Mononuclear cell (primary cell): ENCODE measurements around the gene LIMCH1. TPM values are rescaled to one million over a fixed set of nuclear protein-coding genes. Genes with fewer than 3 reads are reported as not detected.
"Not testable (repeated sequence)": the region's sequence is repeated elsewhere in the genome, so short reads cannot be mapped to it uniquely, and the experiment has no call there.

Experiments
- H3K27me3 ChIP-seq: 2 replicates; pipeline ENCODE4 v1.6.0; 2011; ENCODE audit warnings: low read length, control low read depth; ENCODE audit not compliant: insufficient read depth
- H3K4me1 ChIP-seq: 2 replicates; pipeline ENCODE4 v1.5.1; 2011; ENCODE audit warnings: mild to moderate bottlenecking, low read length, control low read depth; ENCODE audit not compliant: insufficient read depth
- H3K4me3 ChIP-seq: 2 replicates; pipeline ENCODE4 v1.5.1; 2011; ENCODE audit warnings: mild to moderate bottlenecking, low read length, moderate library complexity
- H3K9me3 ChIP-seq: 2 replicates; pipeline ENCODE4 v1.5.1; 2011; ENCODE audit warnings: low read depth, mild to moderate bottlenecking, control low read depth, low read length
- total RNA-seq: library from RNA; depleted of rRNA; stranded (reverse); fragments of >200 nt; gene quantifications from one replicate; pipeline ENCODE4 v1.2.3, GENCODE V29; 2012

LIMCH1 gene, protein sequence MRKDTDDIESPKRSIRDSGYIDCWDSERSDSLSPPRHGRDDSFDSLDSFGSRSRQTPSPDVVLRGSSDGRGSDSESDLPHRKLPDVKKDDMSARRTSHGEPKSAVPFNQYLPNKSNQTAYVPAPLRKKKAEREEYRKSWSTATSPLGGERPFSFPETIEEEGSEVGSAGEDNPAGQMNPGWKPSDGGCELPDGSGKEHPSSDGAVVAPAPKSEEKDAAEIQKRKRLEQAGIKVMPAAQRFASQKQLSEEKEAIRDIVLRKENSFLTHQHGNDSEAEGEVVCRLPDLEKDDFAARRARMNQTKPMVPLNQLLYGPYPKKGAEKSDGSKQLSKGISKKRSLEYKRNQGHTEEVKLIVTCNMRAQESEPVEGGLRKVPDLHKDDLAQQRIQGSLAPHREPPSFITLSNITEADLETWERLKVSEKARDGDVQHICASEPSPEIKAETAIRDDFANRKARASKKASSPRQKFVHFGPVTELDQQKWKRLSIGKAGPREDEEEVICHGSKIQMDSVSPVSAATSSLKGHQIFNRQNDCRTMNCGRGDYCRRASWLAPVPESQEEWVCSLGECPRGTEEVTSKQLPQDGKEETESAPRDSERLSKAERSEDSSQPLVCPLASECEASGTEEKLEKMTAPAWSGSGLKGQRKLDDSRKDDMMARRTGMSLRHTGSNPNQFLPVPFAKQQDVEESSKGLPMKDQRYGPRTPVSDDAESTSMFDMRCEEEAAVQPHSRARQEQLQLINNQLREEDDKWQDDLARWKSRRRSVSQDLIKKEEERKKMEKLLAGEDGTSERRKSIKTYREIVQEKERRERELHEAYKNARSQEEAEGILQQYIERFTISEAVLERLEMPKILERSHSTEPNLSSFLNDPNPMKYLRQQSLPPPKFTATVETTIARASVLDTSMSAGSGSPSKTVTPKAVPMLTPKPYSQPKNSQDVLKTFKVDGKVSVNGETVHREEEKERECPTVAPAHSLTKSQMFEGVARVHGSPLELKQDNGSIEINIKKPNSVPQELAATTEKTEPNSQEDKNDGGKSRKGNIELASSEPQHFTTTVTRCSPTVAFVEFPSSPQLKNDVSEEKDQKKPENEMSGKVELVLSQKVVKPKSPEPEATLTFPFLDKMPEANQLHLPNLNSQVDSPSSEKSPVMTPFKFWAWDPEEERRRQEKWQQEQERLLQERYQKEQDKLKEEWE (N-terminal part only)
- 0.10 TPM for total RNA-seq

GRCh38 chr4:41538017-41538733, at the start of gene LIMCH1:
LIMCH1 (plus strand) TSS chr4:41538157; CDS start chr4:41605996, 67,839 bp downstream.
- H3K4me1 ChIP-seq, result peaks cover under 1% of the 10 kb centered on the region
- no peak within 1 kb of the TSS for H3K4me3 ChIP-seq
- no peaks in the 10 kb centered on the region for H3K27me3 ChIP-seq
- no peaks in the 10 kb centered on the region for H3K9me3 ChIP-seq

GRCh38 chr4:41491081-41491576, 46.8 kb upstream of the LIMCH1 start:
- H3K4me1 ChIP-seq, H3K4me3 ChIP-seq, H3K27me3 ChIP-seq, H3K9me3 ChIP-seq: not testable (repeated sequence)

- H3K27me3 ChIP-seq, result no peaks in the 10 kb centered on the region
- no peaks in the 10 kb centered on the region for H3K4me1 ChIP-seq
- no peaks in the 10 kb centered on the region for H3K9me3 ChIP-seq
- no peak overlapping the region for H3K4me3 ChIP-seq
Observed at GRCh38 chr4:41496977-41497376, 41.0 kb upstream of the LIMCH1 start.

- H3K4me3 ChIP-seq, result no peak overlapping the region
- no peaks in the 10 kb centered on the region for H3K27me3 ChIP-seq
- no peaks in the 10 kb centered on the region for H3K4me1 ChIP-seq
- H3K9me3 ChIP-seq, result no peaks in the 10 kb centered on the region
Observed at GRCh38 chr4:41498177-41498576, 39.8 kb upstream of the LIMCH1 start.

DNA sequence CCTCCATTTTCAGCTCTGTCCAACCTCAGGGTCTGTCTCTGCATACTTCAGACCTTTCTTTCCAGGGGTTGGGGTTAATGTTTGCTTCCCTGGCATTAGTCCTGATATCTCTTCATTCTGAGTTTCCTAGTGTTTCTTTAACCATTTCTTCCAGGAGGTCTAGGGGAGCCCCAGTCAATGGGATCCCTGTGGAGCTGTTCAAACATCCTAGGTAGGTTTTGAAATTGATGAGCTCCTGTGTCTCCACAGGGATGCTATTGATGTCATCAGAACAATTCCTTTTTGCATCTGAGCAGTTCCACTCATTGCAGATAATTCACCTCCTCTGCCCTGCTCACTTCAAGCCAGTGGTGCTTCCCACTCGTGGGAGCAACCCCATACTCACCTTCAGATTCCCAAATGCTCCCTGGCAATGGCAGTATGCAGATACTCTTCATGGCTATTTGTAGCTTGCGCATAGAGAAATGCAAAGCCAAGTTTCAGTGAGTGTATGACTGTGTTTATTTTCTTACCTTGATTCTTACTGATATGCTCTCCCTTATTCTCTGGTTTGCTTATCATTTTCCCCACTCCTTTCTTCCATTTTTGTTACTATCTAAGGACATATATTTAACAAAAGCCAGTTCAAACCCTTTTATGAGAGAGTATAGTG, 33.7 kb upstream of the LIMCH1 start:
- H3K27me3 ChIP-seq, result no peaks in the 10 kb centered on the region
- no peaks in the 10 kb centered on the region for H3K9me3 ChIP-seq
- peaks cover 15% of the 10 kb centered on the region for H3K4me1 ChIP-seq
- H3K4me3 ChIP-seq, result no peak overlapping the region

DNA sequence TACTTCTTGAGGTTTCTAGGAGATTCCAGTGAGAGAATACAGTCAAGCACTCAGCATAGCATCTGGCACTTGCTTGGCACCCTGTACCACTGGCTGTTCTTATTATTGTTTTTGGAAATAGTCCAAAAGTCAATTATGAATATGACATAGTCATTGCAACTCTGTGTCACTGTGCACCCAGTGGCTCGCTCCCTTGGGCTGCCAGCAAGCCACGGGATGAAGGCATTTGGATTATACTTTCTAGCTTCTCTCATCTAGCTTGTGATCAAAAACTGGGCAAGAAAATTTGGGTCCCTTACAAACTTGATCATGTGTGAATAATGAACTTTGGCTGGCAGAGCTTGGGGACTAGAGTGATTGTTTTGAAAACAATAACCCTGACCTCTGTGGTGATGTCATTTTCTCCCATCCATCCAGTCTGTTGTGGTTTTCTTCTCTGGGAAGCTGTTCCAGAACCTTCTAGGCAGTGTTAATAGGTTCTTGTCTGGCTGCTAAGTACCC, 32.7 kb upstream of the LIMCH1 start:
- H3K4me3 ChIP-seq, result no peak overlapping the region
- H3K4me1 ChIP-seq, result peaks cover 15% of the 10 kb centered on the region
- no peaks in the 10 kb centered on the region for H3K9me3 ChIP-seq
- H3K27me3 ChIP-seq, result no peaks in the 10 kb centered on the region

DNA sequence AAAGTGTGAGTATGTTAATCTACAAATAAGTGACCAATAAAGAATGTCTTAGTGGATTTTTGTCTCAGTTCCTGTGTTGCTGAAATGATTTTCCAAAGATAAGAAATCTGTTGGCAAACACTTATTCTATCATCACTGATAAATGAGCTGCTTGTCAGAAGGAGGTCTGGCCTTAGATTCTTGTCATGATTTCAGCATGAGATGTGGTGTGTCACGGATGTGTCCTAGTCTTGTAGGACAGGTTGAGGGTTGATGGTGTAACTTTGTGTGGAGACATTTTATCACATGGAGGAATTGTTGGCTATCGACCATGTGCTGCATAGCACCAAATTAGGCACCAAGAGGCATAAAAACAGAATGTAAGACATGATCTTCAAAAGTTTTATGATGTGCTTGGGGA, 31.8 kb upstream of the LIMCH1 start:
- no peak overlapping the region for H3K4me3 ChIP-seq
- peaks cover 19% of the 10 kb centered on the region for H3K4me1 ChIP-seq
- no peaks in the 10 kb centered on the region for H3K27me3 ChIP-seq
- H3K9me3 ChIP-seq, result no peaks in the 10 kb centered on the region

- Histone ChIP-seq H3K4me1 (peaks cover 22% of the 10 kb centered on the region), H3K27me3 (no peaks in the 10 kb centered on the region), H3K9me3 (no peaks in the 10 kb centered on the region), H3K4me3 (no peak overlapping the region)
Observed at GRCh38 chr4:41507291-41507947, 30.5 kb upstream of the LIMCH1 start.

GRCh38 chr4:41509451-41509866, 28.5 kb upstream of the LIMCH1 start:
- Histone ChIP-seq H3K4me1 (peaks cover 37% of the 10 kb centered on the region), H3K4me3 (no peak overlapping the region), H3K27me3 (no peaks in the 10 kb centered on the region), H3K9me3 (no peaks in the 10 kb centered on the region)

GRCh38 chr4:41510179-41510578, 27.8 kb upstream of the LIMCH1 start:
- no peak overlapping the region for H3K4me3 ChIP-seq
- no peaks in the 10 kb centered on the region for H3K9me3 ChIP-seq
- no peaks in the 10 kb centered on the region for H3K27me3 ChIP-seq
- peaks cover 43% of the 10 kb centered on the region for H3K4me1 ChIP-seq

DNA sequence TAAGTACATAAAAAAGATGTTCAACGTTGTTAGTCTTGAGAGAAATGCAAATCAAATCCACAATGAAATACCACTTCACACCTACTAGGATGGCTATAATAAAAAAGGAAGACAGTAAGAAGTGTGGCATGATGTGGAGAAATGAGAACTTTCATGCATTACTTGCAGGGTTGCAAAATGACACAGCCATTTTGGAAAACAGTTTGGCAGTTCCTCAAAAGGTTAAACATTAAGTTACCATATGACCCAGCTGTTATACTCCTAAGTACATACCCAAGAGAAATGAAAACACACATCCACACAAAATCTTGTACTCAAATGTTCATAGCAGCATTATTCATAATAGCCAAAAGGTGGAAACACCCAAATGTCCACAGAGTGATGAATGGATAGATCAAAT, 25.8 kb upstream of the LIMCH1 start:
- Histone ChIP-seq H3K27me3 (no peaks in the 10 kb centered on the region), H3K4me1 (peaks cover 52% of the 10 kb centered on the region), H3K9me3 (no peaks in the 10 kb centered on the region), H3K4me3 (no peak overlapping the region)

DNA sequence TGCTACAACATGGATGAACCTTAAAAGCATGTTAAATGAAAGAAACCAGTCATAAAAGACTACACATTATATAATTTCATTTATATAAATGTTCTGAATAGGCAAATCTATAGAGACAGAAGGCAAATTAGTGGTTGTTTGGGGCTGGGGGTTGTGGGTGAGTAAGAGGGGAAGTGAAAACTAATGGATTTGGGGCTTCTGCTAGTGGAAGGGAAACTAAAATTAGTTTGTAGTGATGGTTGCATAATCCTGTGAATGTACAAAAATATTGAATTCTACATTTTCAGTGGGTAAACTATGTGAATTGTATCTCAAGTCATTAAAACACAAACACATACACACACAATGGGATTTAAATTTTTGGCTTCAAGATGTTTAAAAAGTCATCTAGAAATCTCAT, 25.4 kb upstream of the LIMCH1 start:
- Histone ChIP-seq H3K4me3 (no peak overlapping the region), H3K4me1 (peaks cover 47% of the 10 kb centered on the region), H3K9me3 (no peaks in the 10 kb centered on the region), H3K27me3 (no peaks in the 10 kb centered on the region)

DNA sequence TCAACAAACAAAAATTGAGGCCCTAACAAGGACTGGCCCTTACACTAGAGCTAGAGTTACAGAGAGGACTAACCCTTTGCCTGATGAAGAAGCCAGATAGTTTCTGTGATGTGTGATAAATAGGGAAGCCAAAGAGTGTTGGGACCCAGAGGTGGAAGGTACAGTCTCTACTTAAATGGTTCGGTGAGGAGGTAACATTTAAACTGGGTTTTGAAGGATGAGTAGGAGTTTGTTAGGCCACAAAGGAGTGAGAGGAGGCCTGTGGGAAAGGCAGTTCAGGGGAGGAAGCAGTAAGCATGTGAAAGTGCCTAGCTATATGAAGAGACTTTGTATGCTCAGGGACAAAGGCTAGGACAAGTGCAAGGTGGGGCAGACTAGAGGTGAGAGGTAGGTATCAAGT, 23.8 kb upstream of the LIMCH1 start:
- H3K4me1 ChIP-seq, result peaks cover 37% of the 10 kb centered on the region
- H3K9me3 ChIP-seq, result no peaks in the 10 kb centered on the region
- no peak overlapping the region for H3K4me3 ChIP-seq
- no peaks in the 10 kb centered on the region for H3K27me3 ChIP-seq
